Left renal cortex interstitium (tissue), 4 donors: ENCODE measurements around the gene SLC35F3. TPM values are rescaled to one million over a fixed set of nuclear protein-coding genes. Genes with fewer than 3 reads are reported as not detected.
"Not testable (repeated sequence)": the region's sequence is repeated elsewhere in the genome, so short reads cannot be mapped to it uniquely, and the experiment has no call there.

Source experiments
- DNase-seq, 4 donors: peaks; one replicate each; pipeline ENCODE4 v3.0.0-alpha.2; 2013; ENCODE audit warnings: low read depth in 4 of 4, low spot score in 2 of 4, missing footprints in 1 of 4
- polyA plus RNA-seq, 4 donors: library from polyadenylated mRNA; unstranded; fragments of 120-200 nt; gene quantifications; one replicate each; pipeline ENCODE4 v1.2.1, GENCODE V29; 2013; ENCODE audit not compliant: insufficient read length in 4 of 4

SLC35F3 gene
- polyA plus RNA-seq, 4 donors = 0.58 to 0.74 (median 0.66) TPM

DNA sequence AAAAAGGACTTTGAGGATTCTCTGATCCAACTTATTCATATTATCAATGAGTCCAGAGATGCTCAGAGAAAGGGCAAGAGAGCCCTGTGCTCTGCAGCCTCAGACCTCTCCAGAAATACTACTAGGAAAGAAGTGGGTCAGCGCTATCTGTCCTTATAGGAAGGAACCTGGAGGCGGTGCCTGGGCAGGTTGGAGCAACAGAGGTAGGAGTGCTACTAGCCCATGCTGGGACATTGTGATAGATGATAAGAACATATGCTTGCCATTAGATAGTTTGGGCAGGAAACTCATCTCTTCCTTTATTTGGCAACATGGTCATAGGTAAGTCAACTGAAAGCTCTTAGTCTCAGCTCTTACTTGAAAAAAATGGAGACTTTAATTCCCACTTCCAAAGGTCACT is 335.0 kb downstream of the SLC35F3 start:
- DNase-seq = no peak

DNA sequence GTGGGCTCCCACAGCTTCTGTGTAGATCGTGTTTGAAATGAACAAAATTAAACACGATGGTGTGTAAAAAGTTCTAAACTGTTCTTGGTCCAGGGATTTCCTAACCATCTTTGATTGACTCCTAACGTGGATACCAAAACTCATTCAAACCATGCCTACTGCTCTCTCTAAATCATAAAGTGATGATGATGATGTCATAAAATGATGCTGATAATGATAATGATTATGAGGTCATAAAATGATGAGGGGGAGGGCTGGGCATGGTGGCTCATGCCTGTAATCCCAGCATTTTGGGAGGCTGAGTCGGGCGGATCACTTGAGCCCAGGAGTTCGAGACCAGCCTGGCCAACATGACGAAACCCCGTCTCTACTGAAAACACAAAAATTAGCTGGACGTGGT is 335.5 kb downstream of the SLC35F3 start:
- DNase-seq = no peak

GRCh38 chr1:234240680-234241079 is 336.2 kb downstream of the SLC35F3 start:
- no peak for DNase-seq

GRCh38 chr1:234241941-234242490 is 337.5 kb downstream of the SLC35F3 start:
- DNase-seq = no peak

GRCh38 chr1:234243521-234244260 is 339.2 kb downstream of the SLC35F3 start:
- DNase-seq = no peak

DNA sequence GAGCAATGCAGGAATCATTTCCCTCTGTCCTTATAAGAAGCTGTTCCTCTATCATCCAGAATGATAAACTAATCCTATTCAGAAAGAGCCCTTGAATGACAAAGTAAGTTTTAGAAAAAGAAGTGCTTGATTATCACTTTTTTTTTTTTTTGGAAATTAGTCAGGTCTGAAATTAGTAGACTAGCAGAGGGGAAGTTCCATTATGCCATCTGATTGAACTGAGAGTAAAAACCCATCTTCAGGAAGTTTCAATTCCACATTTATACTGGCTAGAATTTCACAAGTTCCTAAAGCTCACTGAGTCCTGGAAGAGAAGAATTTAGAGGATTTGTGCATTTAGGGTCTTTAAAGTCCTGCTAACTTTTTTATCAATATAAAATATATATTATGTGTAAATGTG is 340.0 kb downstream of the SLC35F3 start:
- no peak for DNase-seq

DNA sequence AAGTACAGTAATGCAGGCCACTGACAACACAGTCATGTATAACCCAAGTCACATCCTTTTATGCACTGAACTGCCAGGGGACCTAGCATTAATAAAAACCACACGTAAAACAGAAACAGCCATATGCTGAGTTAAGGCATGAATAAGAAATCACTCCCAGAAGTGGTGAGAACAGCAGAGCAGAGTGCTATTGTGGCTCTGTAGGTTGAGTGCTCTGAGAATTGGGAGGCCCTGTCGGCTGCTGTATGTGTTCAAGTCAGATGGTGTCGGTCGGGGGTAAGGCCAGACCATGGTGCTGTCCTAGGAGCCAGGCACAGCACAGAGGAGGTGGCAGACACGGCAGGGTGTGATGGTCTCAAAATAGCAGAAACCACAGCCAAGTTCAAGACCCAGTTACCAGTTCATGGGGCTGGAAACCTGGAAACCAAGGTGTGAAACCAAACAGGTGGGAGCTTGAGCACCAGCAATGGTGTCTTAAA is 342.2 kb downstream of the SLC35F3 start:
- no peak for DNase-seq

- DNase-seq = not testable (repeated sequence)
Measured at GRCh38 chr1:234247746-234248145, 343.3 kb downstream of the SLC35F3 start.

GRCh38 chr1:234250747-234251146 is 346.3 kb downstream of the SLC35F3 start:
- no peak for DNase-seq

DNA sequence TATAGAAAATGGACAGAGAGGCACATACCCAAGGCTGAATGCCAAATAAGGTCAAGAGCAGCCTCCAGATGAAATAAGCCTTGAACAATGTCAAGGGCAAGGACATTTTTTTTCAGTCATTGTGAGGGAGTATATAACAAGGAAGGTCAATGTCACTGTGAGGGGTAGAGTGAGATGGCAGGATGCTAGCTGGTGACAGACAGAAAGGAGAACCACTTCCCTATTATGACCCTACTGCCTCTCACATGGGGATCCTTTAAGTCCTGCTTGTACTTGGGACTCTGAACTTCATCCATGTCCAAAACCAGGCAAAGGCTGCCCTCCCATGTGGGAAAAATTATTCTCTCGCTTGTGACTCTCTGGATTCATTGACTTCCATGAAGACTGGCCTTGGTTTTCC is 349.3 kb downstream of the SLC35F3 start:
- no peak for DNase-seq

- no peak for DNase-seq
Measured at GRCh38 chr1:234256359-234256758, 351.9 kb downstream of the SLC35F3 start.

- DNase-seq = no peak
Measured at GRCh38 chr1:234258071-234258470, 353.6 kb downstream of the SLC35F3 start.

GRCh38 chr1:234260578-234260977 is 356.1 kb downstream of the SLC35F3 start:
- no peak for DNase-seq

DNA sequence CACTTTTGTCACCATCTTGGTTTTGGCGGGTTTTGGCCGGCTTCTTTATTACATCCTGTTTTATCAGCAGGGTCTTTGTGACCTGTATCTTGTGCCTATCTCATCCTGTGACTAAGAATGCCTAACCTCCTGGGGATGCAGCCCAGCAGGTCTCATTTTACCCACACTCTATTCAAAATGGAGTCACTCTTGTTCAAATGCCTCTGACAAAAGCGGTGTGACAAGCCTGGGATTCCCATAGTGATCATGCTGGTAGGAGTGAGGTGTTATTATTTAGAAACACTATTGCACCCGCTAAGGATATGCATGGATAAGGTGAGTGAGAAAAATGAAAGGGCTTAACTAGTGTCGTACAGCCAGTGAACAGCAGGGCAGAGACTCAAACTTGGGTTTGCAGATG is 357.1 kb downstream of the SLC35F3 start:
- DNase-seq = no peak

GRCh38 chr1:234262007-234262753 is 357.7 kb downstream of the SLC35F3 start:
- no peak for DNase-seq

DNA sequence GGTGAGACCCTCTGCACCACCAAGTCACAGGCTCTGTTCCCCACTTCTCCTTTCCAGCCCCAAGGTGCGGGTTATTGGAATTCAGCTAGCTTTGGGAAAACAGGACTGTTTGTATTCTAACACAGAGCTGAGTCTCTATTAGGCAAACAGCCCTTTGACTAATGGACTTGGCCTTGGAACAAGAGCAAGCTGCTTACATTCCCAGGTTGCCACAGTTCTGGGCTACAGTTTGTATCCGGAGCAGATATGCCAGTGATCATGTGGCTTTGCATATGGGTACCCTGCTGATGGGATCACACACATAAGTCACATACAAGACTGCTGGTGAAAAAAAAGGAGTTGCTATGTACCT is 358.3 kb downstream of the SLC35F3 start:
- no peak for DNase-seq

DNA sequence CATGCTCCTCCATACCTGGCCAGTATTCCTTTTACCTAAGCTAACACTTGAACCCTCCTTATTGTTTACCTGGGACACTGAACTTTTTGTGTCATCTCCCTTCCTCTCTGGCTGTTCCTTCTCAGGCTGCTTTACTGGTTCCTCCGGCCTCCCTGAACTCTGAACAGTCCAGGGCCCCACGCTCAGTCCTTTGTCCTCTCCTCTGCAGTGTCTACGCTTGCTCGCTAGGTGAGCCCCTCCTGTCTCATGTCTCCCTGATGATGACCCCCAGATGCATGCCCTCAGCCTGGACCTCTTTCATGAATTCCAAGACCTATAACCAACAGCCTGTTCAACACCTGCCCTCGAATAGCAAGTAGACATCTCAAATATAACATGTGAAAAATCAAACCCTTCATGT is 360.4 kb downstream of the SLC35F3 start:
- DNase-seq = no peak

DNA sequence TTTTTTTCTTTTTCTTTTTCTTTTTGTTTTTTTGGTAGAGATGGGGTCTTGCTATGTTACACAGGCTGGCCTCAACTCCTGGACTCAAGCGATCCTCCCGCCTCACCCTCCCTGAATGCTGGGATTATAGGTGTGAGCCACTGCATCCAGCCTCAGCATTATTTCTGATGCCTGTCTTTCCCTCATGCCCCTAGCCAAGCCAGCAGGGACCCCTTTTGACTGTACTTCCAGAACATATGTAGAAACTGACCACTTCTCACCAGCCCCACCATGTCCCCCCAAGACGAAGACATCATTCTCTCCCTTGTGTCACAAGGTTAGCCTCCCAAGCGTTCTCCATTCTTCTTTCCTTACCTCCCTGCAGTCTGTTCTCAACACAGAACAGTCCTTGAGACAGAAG is 360.8 kb downstream of the SLC35F3 start:
- no peak for DNase-seq

DNA sequence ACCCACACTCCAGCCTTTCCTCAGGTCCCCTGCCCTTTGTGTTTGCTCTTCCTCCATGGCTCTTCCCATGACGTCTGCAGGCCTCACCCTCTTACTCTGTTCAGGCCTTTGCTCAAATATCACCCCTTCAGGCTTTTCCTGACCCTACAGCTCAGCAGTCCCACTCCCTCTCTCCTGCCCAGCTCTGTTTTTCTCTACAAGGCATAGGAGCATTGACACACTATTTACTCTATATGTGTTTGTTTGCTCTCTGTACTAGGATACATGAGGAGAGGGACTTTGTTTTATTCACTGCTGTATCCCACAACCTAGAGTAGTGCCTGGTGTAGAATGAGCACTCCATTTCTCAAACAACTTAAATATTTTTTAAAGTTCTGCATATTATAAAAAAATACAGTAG is 361.4 kb downstream of the SLC35F3 start:
- no peak for DNase-seq

- no peak for DNase-seq
Measured at GRCh38 chr1:234270093-234270492, 365.6 kb downstream of the SLC35F3 start.

DNA sequence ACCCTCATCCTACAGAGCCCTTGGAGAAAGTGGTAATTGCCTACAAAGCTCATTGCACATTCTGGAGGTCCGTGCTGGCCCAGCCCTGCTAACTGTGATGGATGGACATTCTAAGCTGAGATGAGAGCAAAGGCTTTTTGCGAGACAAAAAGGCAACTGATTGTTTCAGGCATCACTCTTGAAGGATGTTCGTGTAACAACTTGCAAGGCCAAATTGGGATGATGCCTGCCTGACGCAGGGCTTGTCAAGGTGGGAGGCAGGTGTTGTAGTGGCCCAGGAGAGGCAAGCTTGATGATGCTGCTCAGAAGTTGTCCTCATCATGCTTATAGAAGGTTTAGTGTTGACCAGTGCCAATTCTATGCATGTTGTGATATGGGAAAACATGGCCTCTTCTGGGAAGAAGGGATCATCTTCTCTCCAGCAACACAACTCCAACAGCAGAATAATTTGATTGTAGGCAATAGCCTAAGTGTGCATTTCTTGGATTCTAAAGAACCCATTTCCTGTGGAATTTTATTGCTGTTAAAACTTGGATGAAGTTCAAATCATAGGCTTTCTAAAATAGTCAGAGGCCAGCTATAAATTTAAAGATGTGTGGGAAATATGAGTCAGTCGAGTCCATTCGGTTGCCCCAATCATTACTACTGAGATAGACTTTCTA is 366.2 kb downstream of the SLC35F3 start:
- DNase-seq = no peak
